ENCODE data around the gene COL1A1. TPM values are rescaled to one million over a fixed set of nuclear protein-coding genes. Genes with fewer than 3 reads are reported as not detected.

The COL1A1 gene
- polyA plus RNA-seq, 1 of the 3 experiments (the other 2 are of a cell fraction): 1,461 TPM

DNA sequence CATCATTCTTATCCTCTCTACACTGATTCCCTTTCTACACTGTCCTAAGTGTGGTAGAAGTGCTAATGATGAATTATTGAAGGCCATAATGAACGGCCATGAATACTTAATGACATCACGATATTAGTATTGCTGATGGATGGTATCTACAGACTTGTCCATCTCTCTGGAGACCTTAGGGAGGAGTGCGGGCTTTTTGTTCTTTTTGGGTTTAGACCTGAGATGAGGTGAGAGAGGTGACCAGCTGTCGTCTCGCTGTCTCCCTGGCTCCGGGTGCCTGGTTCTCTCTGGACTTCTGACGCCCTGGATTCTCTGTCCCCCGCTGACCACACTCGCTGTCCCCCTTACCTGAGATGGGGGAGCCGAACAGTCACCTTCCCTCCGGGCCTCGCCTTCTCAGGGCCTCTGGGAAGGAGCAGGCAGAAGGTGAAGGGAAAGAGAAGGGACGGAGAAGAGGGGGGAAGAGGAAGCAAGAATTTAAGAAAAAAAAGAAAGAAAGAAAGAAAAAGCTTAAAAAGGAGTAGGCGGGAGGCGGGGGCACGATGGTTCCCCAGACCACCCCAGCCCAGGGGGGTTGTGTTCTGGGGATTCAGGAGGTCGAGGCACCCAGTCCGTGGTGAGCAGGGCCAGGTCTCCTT is 18.5 kb downstream of the COL1A1 start:
- DNase-seq: no peak
- Histone ChIP-seq H3K4me2 (no peak overlapping the region), H3K27ac (ENCODE audit: low read depth in 2 of 2, low read length in 1 of 2) (peak overlapping the region in 1 of 2 experiments; percentile 100; a peak in 2 of 4 replicates)

More for the DNA sequence above, 18.5 kb downstream of the COL1A1 start:
- Histone ChIP-seq H3K9ac (no peak overlapping the region), H3K4me3 (ENCODE audit: low read depth in 2 of 2, low read length in 1 of 2) (no peak overlapping the region), H3K9me3 (no peaks in the 10 kb centered on the region), H2AFZ (ENCODE audit: low read depth) (no peak overlapping the region), H3K4me1 (ENCODE audit: control insufficient read depth in 1 of 2, insufficient read depth in 2 of 2, low read depth in 1 of 2, low read length in 1 of 2) (peaks cover 12 to 29% of the 10 kb centered on the region in 2 experiments; a peak in 3 of 4 replicates), H3K79me2 (ENCODE audit: insufficient read depth) (peaks cover 3% of the 10 kb centered on the region; the same call in 1 of the 2 replicates), H3K9me2 (no peaks in the 10 kb centered on the region), H3F3A (replicated peaks; ENCODE audit: insufficient read depth) (peaks cover 92% of the 10 kb centered on the region), H3K36me3 (replicated peaks in 1 of 2; ENCODE audit: control insufficient read depth in 1 of 2, insufficient read depth in 2 of 2, low read length in 1 of 2) (peaks cover 36 to 39% of the 10 kb centered on the region in 2 experiments), H4K20me1 (ENCODE audit: insufficient read depth) (peaks cover 64% of the 10 kb centered on the region), H3K27me3 (ENCODE audit: insufficient read depth) (no peaks in the 10 kb centered on the region)
- TF ChIP-seq TEAD4 (IDR thresholded peaks at IDR 0.05; ENCODE audit: borderline replicate concordance, insufficient read depth) (no peak), TCF12 (IDR thresholded peaks at IDR 0.05) (no peak), FOXM1 (IDR thresholded peaks at IDR 0.05; ENCODE audit: low read depth) (no peak), POLR2AphosphoS5 (IDR thresholded peaks at IDR 0.05; ENCODE audit: low read depth, low read length) (peak; percentile 56), SIN3A (IDR thresholded peaks at IDR 0.05; ENCODE audit: borderline replicate concordance, low read depth, low read length) (no peak), ELF1 (IDR thresholded peaks at IDR 0.05) (no peak; the same call in 1 of the 2 replicates), NFIC (IDR thresholded peaks at IDR 0.05; ENCODE audit: borderline replicate concordance) (no peak), RAD21 (IDR thresholded peaks at IDR 0.05; ENCODE audit: low read length) (no peak), NRF1 (IDR thresholded peaks at IDR 0.05; ENCODE audit: low read depth, low read length) (no peak), MXI1 (IDR thresholded peaks at IDR 0.05; ENCODE audit: low read depth, low read length) (no peak), JUND (IDR thresholded peaks at IDR 0.05) (peak; percentile 42; the same call in 1 of the 2 replicates), RFX5 (IDR thresholded peaks at IDR 0.05; ENCODE audit: low read length) (no peak), CHD2 (IDR thresholded peaks at IDR 0.05; ENCODE audit: low read length, partially characterized antibody) (no peak), RCOR1 (IDR thresholded peaks at IDR 0.05; ENCODE audit: low read length) (no peak), TAF1 (IDR thresholded peaks at IDR 0.05; ENCODE audit: borderline replicate concordance, low read depth, low read length) (no peak), MEF2A (IDR thresholded peaks at IDR 0.05; ENCODE audit: borderline replicate concordance, low read depth) (no peak), FOXJ3 (CRISPR knock-in tag; IDR thresholded peaks at IDR 0.05) (no peak), FOSL2 (IDR thresholded peaks at IDR 0.05; ENCODE audit: borderline replicate concordance, low read depth) (no peak), EP300 (IDR thresholded peaks at IDR 0.05; ENCODE audit: borderline replicate concordance in 1 of 2, low read depth in 1 of 2, low read length in 1 of 2) (no peak), SMC3 (IDR thresholded peaks at IDR 0.05; ENCODE audit: low read depth, low read length) (no peak)
- TF ChIP-seq, protein P1, sequence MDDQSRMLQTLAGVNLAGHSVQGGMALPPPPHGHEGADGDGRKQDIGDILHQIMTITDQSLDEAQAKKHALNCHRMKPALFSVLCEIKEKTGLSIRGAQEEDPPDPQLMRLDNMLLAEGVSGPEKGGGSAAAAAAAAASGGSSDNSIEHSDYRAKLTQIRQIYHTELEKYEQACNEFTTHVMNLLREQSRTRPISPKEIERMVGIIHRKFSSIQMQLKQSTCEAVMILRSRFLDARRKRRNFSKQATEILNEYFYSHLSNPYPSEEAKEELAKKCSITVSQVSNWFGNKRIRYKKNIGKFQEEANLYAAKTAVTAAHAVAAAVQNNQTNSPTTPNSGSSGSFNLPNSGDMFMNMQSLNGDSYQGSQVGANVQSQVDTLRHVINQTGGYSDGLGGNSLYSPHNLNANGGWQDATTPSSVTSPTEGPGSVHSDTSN (IDR thresholded peaks at IDR 0.05): peak; percentile 2; the same call in 1 of the 2 replicates
- TF ChIP-seq, protein P2, sequence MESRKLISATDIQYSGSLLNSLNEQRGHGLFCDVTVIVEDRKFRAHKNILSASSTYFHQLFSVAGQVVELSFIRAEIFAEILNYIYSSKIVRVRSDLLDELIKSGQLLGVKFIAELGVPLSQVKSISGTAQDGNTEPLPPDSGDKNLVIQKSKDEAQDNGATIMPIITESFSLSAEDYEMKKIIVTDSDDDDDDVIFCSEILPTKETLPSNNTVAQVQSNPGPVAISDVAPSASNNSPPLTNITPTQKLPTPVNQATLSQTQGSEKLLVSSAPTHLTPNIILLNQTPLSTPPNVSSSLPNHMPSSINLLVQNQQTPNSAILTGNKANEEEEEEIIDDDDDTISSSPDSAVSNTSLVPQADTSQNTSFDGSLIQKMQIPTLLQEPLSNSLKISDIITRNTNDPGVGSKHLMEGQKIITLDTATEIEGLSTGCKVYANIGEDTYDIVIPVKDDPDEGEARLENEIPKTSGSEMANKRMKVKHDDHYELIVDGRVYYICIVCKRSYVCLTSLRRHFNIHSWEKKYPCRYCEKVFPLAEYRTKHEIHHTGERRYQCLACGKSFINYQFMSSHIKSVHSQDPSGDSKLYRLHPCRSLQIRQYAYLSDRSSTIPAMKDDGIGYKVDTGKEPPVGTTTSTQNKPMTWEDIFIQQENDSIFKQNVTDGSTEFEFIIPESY (IDR thresholded peaks at IDR 0.05; ENCODE audit: borderline replicate concordance, low read depth): peak; percentile 49; the same call in 1 of the 2 replicates
- TF ChIP-seq, protein P3, sequence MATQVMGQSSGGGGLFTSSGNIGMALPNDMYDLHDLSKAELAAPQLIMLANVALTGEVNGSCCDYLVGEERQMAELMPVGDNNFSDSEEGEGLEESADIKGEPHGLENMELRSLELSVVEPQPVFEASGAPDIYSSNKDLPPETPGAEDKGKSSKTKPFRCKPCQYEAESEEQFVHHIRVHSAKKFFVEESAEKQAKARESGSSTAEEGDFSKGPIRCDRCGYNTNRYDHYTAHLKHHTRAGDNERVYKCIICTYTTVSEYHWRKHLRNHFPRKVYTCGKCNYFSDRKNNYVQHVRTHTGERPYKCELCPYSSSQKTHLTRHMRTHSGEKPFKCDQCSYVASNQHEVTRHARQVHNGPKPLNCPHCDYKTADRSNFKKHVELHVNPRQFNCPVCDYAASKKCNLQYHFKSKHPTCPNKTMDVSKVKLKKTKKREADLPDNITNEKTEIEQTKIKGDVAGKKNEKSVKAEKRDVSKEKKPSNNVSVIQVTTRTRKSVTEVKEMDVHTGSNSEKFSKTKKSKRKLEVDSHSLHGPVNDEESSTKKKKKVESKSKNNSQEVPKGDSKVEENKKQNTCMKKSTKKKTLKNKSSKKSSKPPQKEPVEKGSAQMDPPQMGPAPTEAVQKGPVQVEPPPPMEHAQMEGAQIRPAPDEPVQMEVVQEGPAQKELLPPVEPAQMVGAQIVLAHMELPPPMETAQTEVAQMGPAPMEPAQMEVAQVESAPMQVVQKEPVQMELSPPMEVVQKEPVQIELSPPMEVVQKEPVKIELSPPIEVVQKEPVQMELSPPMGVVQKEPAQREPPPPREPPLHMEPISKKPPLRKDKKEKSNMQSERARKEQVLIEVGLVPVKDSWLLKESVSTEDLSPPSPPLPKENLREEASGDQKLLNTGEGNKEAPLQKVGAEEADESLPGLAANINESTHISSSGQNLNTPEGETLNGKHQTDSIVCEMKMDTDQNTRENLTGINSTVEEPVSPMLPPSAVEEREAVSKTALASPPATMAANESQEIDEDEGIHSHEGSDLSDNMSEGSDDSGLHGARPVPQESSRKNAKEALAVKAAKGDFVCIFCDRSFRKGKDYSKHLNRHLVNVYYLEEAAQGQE (IDR thresholded peaks at IDR 0.05; ENCODE audit: low read depth, low read length): no peak
- TF ChIP-seq, protein P4, sequence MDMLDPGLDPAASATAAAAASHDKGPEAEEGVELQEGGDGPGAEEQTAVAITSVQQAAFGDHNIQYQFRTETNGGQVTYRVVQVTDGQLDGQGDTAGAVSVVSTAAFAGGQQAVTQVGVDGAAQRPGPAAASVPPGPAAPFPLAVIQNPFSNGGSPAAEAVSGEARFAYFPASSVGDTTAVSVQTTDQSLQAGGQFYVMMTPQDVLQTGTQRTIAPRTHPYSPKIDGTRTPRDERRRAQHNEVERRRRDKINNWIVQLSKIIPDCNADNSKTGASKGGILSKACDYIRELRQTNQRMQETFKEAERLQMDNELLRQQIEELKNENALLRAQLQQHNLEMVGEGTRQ (IDR thresholded peaks at IDR 0.05; ENCODE audit: borderline replicate concordance, low read depth, low read length): no peak
- POLR2A ChIA-PET: no interaction called here
- CTCF ChIA-PET: interaction anchor here (0.9 to 4.0 kb wide), 7 partner anchors 9 to 91 kb away, joined by 3 to 31 read pairs (median 6); partner anchors contain the start of gene COL1A1
- WGBS (ENCODE audit: low lambda C conversion rate): 92% methylated on average over 18 of the region's 18 CpGs
